Measurements from ENCODE around the gene PDZD2. TPM values are rescaled to one million over a fixed set of nuclear protein-coding genes. Genes with fewer than 3 reads are reported as not detected.
A peak's percentile ranks its signal among the peaks of the same experiment; 100 is the strongest.
"Not testable (repeated sequence)": the region's sequence is repeated elsewhere in the genome, so short reads cannot be mapped to it uniquely, and the experiment has no call there.

The PDZD2 gene
- total and polyA plus RNA-seq, 2 experiments from 2014 or later: 8.3 to 16.9 TPM

GRCh38 chr5:31728039-31728438, 89.1 kb downstream of the PDZD2 start (continued):
- TF ChIP-seq ETS1 (IDR thresholded peaks at IDR 0.05) (no peak), ZNF114 (CRISPR knock-in tag; IDR thresholded peaks at IDR 0.05) (no peak), REST (IDR thresholded peaks at IDR 0.05; ENCODE audit: unreplicated experiment) (no peak), CTCF (conservative IDR thresholded peaks at IDR 0.05; ENCODE audit: low read depth in 2 of 2) (no peak), POLR2AphosphoS5 (IDR thresholded peaks at IDR 0.05; ENCODE audit: low read depth) (no peak), EZH2phosphoT487 (IDR thresholded peaks at IDR 0.05; ENCODE audit: unreplicated experiment) (no peak)

GRCh38 chr5:31728806-31729205, 89.9 kb downstream of the PDZD2 start:
- H3K9me3 Mint-ChIP-seq; H3K4me3 Mint-ChIP-seq; H3F3A ChIP-seq (replicated peaks; ENCODE audit: low read depth); H3K4me2 ChIP-seq; H3K4me3 ChIP-seq; H3K9me2 ChIP-seq (ENCODE audit: insufficient read depth); H3K36me3 ChIP-seq (ENCODE audit: insufficient read depth); H3K36me3 Mint-ChIP-seq (ENCODE audit: low read depth); H4K20me1 ChIP-seq (replicated peaks; ENCODE audit: insufficient read depth); H3K27ac Mint-ChIP-seq; H2AFZ ChIP-seq; ATAC-seq; H3K27ac ChIP-seq (ENCODE audit: low read depth); DNase-seq (ENCODE audit: low spot score); H3K27me3 Mint-ChIP-seq (ENCODE audit: insufficient read depth, low read depth, poor library complexity); H3K79me2 ChIP-seq (replicated peaks; ENCODE audit: insufficient read depth); H3K27me3 ChIP-seq (ENCODE audit: insufficient read depth): not testable (repeated sequence)
- H3K4me1 Mint-ChIP-seq: peaks cover 32% of the 10 kb centered on the region
- peaks cover 25% of the 10 kb centered on the region for H3K4me1 ChIP-seq (ENCODE audit: insufficient read depth)

- Histone ChIP-seq H3K4me3 (no peak overlapping the region), H3K4me1 (ENCODE audit: insufficient read depth) (peaks cover 32% of the 10 kb centered on the region), H3K27me3 (ENCODE audit: insufficient read depth) (no peaks in the 10 kb centered on the region), H4K20me1 (replicated peaks; ENCODE audit: insufficient read depth) (no peaks in the 10 kb centered on the region), H2AFZ (no peak overlapping the region), H3K79me2 (replicated peaks; ENCODE audit: insufficient read depth) (no peaks in the 10 kb centered on the region), H3K27ac (ENCODE audit: low read depth) (peak overlapping the region; percentile 91), H3F3A (replicated peaks; ENCODE audit: low read depth) (no peaks in the 10 kb centered on the region), H3K4me2 (peak overlapping the region; percentile 25; the same call in 1 of the 2 replicates), H3K36me3 (ENCODE audit: insufficient read depth) (no peaks in the 10 kb centered on the region), H3K9me2 (ENCODE audit: insufficient read depth) (0 out of 2 replicates have a peak, but pooled peaks cover 7% of the 10 kb centered on the region)
- ATAC-seq (no peak; the same call in 2 of the 3 replicates), DNase-seq (ENCODE audit: low spot score) (no peak)
- peak overlapping the region; percentile 81 for H3K27ac Mint-ChIP-seq
- no peaks in the 10 kb centered on the region for H3K36me3 Mint-ChIP-seq (ENCODE audit: low read depth)
- H3K9me3 Mint-ChIP-seq: no peaks in the 10 kb centered on the region
- peaks cover 41% of the 10 kb centered on the region for H3K4me1 Mint-ChIP-seq
- H3K27me3 Mint-ChIP-seq (ENCODE audit: insufficient read depth, low read depth, poor library complexity): peaks cover 7% of the 10 kb centered on the region
- H3K4me3 Mint-ChIP-seq: peak overlapping the region; percentile 28; the same call in 2 of the 3 replicates
- no peak for TF ChIP-seq EZH2 (IDR thresholded peaks at IDR 0.05; ENCODE audit: low read depth, unreplicated experiment)
- TF ChIP-seq ZNF114 (CRISPR knock-in tag; IDR thresholded peaks at IDR 0.05): no peak
- no peak for TF ChIP-seq STAT1 (IDR thresholded peaks at IDR 0.05; ENCODE audit: unreplicated experiment)
Measured at GRCh38 chr5:31730139-31730538, 91.2 kb downstream of the PDZD2 start.

All from GM23338 (cell line).